ENCODE data around the gene MACROD2.

The MACROD2 gene

DNA sequence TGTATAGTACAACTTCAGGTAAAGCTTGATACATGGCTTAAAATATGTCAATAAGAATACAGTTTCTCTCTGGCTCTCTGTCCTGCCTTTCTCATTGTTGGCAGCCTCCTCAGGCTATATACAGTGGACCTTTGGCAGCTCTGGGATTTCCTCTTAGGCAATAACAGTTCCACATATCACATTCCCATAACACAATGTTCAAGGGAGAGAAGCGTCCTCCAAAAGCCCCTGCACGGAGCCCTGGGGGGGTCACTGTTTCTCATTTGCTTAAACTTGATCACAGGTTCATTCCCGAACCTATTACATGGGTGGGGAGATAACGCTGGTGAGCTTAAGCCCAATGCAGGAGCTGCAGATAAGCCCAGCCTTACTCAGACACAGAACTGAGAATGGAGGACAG, 346.5 kb downstream of the MACROD2 start:
- Histone ChIP-seq H3K4me1 (ENCODE audit: control insufficient read depth, insufficient read depth, low read length) (no peaks in the 10 kb centered on the region), H3K9ac (ENCODE audit: low read depth, low read length) (no peak overlapping the region), H3K4me2 (ENCODE audit: low read length) (no peak overlapping the region), H3K9me3 (replicated peaks; ENCODE audit: low read length) (no peaks in the 10 kb centered on the region), H3K36me3 (ENCODE audit: insufficient read depth, low read length) (no peaks in the 10 kb centered on the region), H3K4me3 (ENCODE audit: low read length) (no peak overlapping the region), H3K27me3 (ENCODE audit: control insufficient read depth, insufficient read depth, low read length) (no peaks in the 10 kb centered on the region)

GRCh38 chr20:14342918-14343317, 347.6 kb downstream of the MACROD2 start:
- H3K9ac ChIP-seq (ENCODE audit: low read depth, low read length): no peak overlapping the region
- no peaks in the 10 kb centered on the region for H3K27me3 ChIP-seq (ENCODE audit: control insufficient read depth, insufficient read depth, low read length)
- H3K9me3 ChIP-seq (replicated peaks; ENCODE audit: low read length): no peaks in the 10 kb centered on the region
- H3K4me2 ChIP-seq (ENCODE audit: low read length): no peak overlapping the region
- H3K4me3 ChIP-seq (ENCODE audit: low read length): no peak overlapping the region
- no peaks in the 10 kb centered on the region for H3K4me1 ChIP-seq (ENCODE audit: control insufficient read depth, insufficient read depth, low read length)
- no peaks in the 10 kb centered on the region for H3K36me3 ChIP-seq (ENCODE audit: insufficient read depth, low read length)

DNA sequence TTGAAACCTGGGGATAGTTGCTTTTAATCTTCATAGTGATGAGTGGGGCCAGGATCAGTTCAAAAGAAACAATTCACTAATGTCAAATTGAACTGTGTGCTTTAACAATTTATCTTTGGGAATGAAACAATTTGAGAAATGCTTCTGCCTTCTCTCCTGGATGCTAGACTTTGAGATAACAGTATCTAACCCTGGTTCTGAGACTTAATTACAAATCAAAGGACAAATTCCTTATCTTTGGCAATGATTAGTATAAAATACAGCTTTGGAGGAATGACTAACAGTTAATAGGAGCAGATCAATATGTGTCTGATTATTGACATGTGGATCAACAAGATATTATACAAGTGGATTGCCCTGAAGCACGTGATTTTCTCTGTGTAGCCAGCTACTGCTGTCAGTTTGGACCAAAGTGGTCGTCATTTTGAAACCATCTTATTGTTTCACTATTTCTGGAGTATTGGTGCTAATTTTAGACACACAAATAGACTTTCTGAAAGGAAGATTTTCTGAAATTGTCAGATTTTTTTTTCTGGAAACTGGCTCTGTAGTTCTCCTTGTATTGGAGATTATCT, 348.3 kb downstream of the MACROD2 start:
- H3K4me1 ChIP-seq (ENCODE audit: control insufficient read depth, insufficient read depth, low read length): no peaks in the 10 kb centered on the region
- no peak overlapping the region for H3K4me2 ChIP-seq (ENCODE audit: low read length)
- no peaks in the 10 kb centered on the region for H3K9me3 ChIP-seq (replicated peaks; ENCODE audit: low read length)
- H3K9ac ChIP-seq (ENCODE audit: low read depth, low read length): no peak overlapping the region
- H3K4me3 ChIP-seq (ENCODE audit: low read length): no peak overlapping the region
- no peaks in the 10 kb centered on the region for H3K27me3 ChIP-seq (ENCODE audit: control insufficient read depth, insufficient read depth, low read length)
- H3K36me3 ChIP-seq (ENCODE audit: insufficient read depth, low read length): no peaks in the 10 kb centered on the region

- H3K4me3 ChIP-seq (ENCODE audit: low read length): no peak overlapping the region
Observed at GRCh38 chr20:14344746-14345145, 349.4 kb downstream of the MACROD2 start.

GRCh38 chr20:14355791-14356190, 360.5 kb downstream of the MACROD2 start:
- Histone ChIP-seq H3K4me3 (ENCODE audit: low read length) (no peak overlapping the region), H3K27me3 (ENCODE audit: control insufficient read depth, insufficient read depth, low read length) (no peaks in the 10 kb centered on the region), H3K36me3 (ENCODE audit: insufficient read depth, low read length) (no peaks in the 10 kb centered on the region), H3K4me2 (ENCODE audit: low read length) (no peak overlapping the region), H3K9me3 (replicated peaks; ENCODE audit: low read length) (no peaks in the 10 kb centered on the region), H3K9ac (ENCODE audit: low read depth, low read length) (no peak overlapping the region), H3K4me1 (ENCODE audit: control insufficient read depth, insufficient read depth, low read length) (no peaks in the 10 kb centered on the region)

More at GRCh38 chr20:14344746-14345145, 349.4 kb downstream of the MACROD2 start:
- Histone ChIP-seq H3K9me3 (replicated peaks; ENCODE audit: low read length) (no peaks in the 10 kb centered on the region), H3K9ac (ENCODE audit: low read depth, low read length) (no peak overlapping the region), H3K4me1 (ENCODE audit: control insufficient read depth, insufficient read depth, low read length) (no peaks in the 10 kb centered on the region), H3K36me3 (ENCODE audit: insufficient read depth, low read length) (no peaks in the 10 kb centered on the region), H3K4me2 (ENCODE audit: low read length) (no peak overlapping the region), H3K27me3 (ENCODE audit: control insufficient read depth, insufficient read depth, low read length) (no peaks in the 10 kb centered on the region)

- no peaks in the 10 kb centered on the region for H3K4me1 ChIP-seq (ENCODE audit: control insufficient read depth, insufficient read depth, low read length)
- no peaks in the 10 kb centered on the region for H3K9me3 ChIP-seq (replicated peaks; ENCODE audit: low read length)
- no peaks in the 10 kb centered on the region for H3K27me3 ChIP-seq (ENCODE audit: control insufficient read depth, insufficient read depth, low read length)
- H3K36me3 ChIP-seq (ENCODE audit: insufficient read depth, low read length): no peaks in the 10 kb centered on the region
- no peak overlapping the region for H3K9ac ChIP-seq (ENCODE audit: low read depth, low read length)
- no peak overlapping the region for H3K4me3 ChIP-seq (ENCODE audit: low read length)
- no peak overlapping the region for H3K4me2 ChIP-seq (ENCODE audit: low read length)
Observed at GRCh38 chr20:14360416-14360815, 365.1 kb downstream of the MACROD2 start.

GRCh38 chr20:14361509-14362345, 366.4 kb downstream of the MACROD2 start:
- Histone ChIP-seq H3K4me2 (ENCODE audit: low read length) (no peak overlapping the region), H3K9me3 (replicated peaks; ENCODE audit: low read length) (no peaks in the 10 kb centered on the region), H3K4me3 (ENCODE audit: low read length) (no peak overlapping the region), H3K27me3 (ENCODE audit: control insufficient read depth, insufficient read depth, low read length) (no peaks in the 10 kb centered on the region), H3K9ac (ENCODE audit: low read depth, low read length) (no peak overlapping the region), H3K4me1 (ENCODE audit: control insufficient read depth, insufficient read depth, low read length) (no peaks in the 10 kb centered on the region), H3K36me3 (ENCODE audit: insufficient read depth, low read length) (no peaks in the 10 kb centered on the region)

DNA sequence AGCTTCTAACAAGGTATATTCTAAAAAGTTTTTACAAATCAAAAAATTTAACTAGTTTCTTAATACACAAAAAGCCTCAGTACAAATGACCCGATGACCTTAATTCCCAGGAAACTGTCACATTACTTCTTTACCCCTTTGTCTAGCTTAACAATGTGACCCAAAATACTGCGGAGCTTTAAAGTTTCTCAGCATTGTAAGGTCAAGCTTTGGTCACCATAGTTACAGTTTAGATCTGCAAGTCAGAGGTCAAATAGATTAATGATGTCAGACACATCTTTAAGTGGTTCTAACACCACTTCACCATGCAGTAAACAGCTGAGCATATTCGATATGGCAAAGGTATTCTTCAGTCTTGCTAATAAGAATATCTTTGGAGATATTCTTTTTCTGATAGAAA, 378.9 kb downstream of the MACROD2 start:
- H3K9me3 ChIP-seq (replicated peaks; ENCODE audit: low read length): no peaks in the 10 kb centered on the region
- H3K9ac ChIP-seq (ENCODE audit: low read depth, low read length): no peak overlapping the region
- no peaks in the 10 kb centered on the region for H3K36me3 ChIP-seq (ENCODE audit: insufficient read depth, low read length)
- H3K27me3 ChIP-seq (ENCODE audit: control insufficient read depth, insufficient read depth, low read length): no peaks in the 10 kb centered on the region
- H3K4me2 ChIP-seq (ENCODE audit: low read length): no peak overlapping the region
- no peaks in the 10 kb centered on the region for H3K4me1 ChIP-seq (ENCODE audit: control insufficient read depth, insufficient read depth, low read length)
- H3K4me3 ChIP-seq (ENCODE audit: low read length): no peak overlapping the region

- H3K36me3 ChIP-seq (ENCODE audit: insufficient read depth, low read length): no peaks in the 10 kb centered on the region
- no peak overlapping the region for H3K9ac ChIP-seq (ENCODE audit: low read depth, low read length)
- H3K4me1 ChIP-seq (ENCODE audit: control insufficient read depth, insufficient read depth, low read length): no peaks in the 10 kb centered on the region
- H3K4me2 ChIP-seq (ENCODE audit: low read length): no peak overlapping the region
- no peak overlapping the region for H3K4me3 ChIP-seq (ENCODE audit: low read length)
- H3K27me3 ChIP-seq (ENCODE audit: control insufficient read depth, insufficient read depth, low read length): no peaks in the 10 kb centered on the region
- no peaks in the 10 kb centered on the region for H3K9me3 ChIP-seq (replicated peaks; ENCODE audit: low read length)
Observed at GRCh38 chr20:14375416-14375985, 380.2 kb downstream of the MACROD2 start.

DNA sequence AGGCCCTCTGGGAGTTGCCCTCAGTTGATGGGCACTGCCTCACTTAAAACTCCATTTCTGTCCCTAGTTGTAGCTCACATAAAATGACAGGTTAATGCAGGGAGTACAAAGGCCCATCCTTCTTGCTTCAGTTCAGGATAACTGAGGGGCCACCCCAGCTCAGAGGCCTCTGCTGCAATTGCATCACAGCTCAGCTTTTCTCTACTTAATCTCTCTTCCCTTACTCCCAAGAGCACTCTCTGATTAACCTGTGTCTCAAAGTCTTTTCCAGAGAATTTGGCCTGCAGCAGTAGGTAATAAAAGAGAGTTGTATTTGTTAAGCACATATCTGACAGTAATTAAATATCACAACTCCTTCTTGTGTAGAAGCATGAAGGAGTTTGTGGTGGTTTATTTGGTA, 383.0 kb downstream of the MACROD2 start:
- no peaks in the 10 kb centered on the region for H3K27me3 ChIP-seq (ENCODE audit: control insufficient read depth, insufficient read depth, low read length)
- no peak overlapping the region for H3K9ac ChIP-seq (ENCODE audit: low read depth, low read length)
- no peak overlapping the region for H3K4me2 ChIP-seq (ENCODE audit: low read length)
- no peaks in the 10 kb centered on the region for H3K9me3 ChIP-seq (replicated peaks; ENCODE audit: low read length)
- H3K4me3 ChIP-seq (ENCODE audit: low read length): no peak overlapping the region
- no peaks in the 10 kb centered on the region for H3K36me3 ChIP-seq (ENCODE audit: insufficient read depth, low read length)
- no peaks in the 10 kb centered on the region for H3K4me1 ChIP-seq (ENCODE audit: control insufficient read depth, insufficient read depth, low read length)

DNA sequence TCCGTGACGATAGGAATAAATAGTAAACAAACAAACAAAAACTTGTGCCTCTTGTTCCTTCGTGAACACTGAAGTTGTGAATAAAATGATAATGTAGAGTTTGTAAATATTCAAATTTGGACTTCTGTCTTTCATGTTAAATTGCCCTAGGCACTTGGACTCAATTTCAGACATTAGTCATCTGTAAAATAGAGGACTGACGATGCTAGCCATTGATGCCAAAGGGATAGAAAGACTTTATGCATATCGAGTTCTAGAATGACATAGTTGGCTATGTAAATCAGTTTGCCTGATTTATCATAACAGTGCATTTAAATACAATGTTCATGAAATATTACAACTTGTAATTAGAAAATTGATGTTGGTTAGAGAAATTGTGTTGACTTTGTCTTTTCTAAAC, 388.0 kb downstream of the MACROD2 start:
- no peak overlapping the region for H3K4me3 ChIP-seq (ENCODE audit: low read length)
- H3K4me2 ChIP-seq (ENCODE audit: low read length): no peak overlapping the region
- H3K27me3 ChIP-seq (ENCODE audit: control insufficient read depth, insufficient read depth, low read length): no peaks in the 10 kb centered on the region
- peaks cover 13% of the 10 kb centered on the region for H3K4me1 ChIP-seq (ENCODE audit: control insufficient read depth, insufficient read depth, low read length)
- no peak overlapping the region for H3K9ac ChIP-seq (ENCODE audit: low read depth, low read length)
- peaks cover 4% of the 10 kb centered on the region for H3K9me3 ChIP-seq (replicated peaks; ENCODE audit: low read length)
- no peaks in the 10 kb centered on the region for H3K36me3 ChIP-seq (ENCODE audit: insufficient read depth, low read length)

Data from skeletal muscle satellite cell (primary cell).